Epidermal melanocyte (primary cell): Measurements from ENCODE around the gene ABI3BP.

ENCODE experiments used
- DNase-seq: peaks from one replicate; pipeline ENCODE4 v3.0.0; 2011; ENCODE audit warnings: low spot score; ENCODE audit not compliant: insufficient read length

ABI3BP gene

DNA sequence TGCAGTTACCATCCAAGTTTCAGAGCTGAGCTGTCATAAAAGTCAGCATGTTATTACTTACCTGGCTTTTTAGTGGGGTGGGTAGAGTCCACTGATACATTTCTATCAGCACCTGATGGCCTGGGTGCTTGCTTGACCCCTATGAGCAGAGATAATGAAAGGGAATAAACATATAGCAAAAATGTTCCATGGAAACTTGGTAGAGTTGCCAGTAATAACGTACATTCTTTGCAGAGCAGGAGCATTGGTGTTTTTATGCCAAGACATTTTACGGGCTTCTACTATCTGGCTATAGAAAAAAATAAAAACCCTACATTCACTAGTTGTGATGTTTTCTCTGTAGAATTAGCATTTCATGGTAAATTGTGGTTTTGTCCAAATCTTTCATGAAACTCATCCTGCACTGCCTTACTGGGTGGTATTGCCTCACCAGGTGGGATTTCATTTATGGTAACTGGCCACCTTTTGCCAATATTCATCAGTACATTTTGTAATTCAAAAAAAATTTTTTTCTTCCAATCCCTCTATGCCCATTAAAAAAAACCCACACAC, 213.1 kb downstream of the ABI3BP start:
- no peak for DNase-seq

DNA sequence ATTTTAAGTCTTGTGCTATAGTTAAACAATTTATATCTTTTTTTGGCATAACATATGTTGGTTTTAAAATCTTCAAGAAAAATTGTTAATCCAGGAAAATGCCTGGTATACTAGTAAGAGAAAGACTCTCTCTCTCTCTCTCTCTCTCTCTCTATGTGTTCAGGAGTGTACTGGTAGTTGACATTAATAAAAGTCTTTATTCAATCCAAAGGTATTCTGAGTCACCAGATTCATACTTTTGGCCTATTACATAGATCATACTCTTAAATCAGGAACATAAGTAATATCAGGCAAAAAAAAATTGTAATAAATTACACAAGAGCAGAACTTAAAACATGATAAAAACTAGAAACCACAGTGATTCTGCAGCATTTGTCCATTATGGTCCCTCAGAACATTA, 213.7 kb downstream of the ABI3BP start:
- no peak for DNase-seq

- DNase-seq, result no peak
Measured at GRCh38 chr3:100777271-100777670, 215.9 kb downstream of the ABI3BP start.

DNA sequence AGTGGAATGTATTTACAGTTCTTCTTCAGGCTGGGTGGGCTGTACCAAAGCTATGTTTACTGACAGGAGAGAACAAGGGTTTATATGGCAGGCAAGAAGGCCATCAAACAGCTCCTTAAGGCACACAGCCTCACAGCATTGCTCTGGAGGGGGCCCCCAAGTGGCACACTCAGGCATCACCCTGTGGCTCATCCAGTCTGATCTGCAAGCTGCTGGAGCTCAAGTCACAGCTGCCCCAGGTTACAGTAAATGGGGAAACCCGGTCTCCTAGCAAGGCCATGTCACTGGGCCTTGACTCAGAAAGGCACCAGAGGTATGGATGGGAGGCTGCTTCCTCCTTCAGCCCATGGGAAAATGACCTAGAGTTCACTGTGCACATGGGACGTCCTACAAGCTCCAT, 216.5 kb downstream of the ABI3BP start:
- no peak for DNase-seq

DNA sequence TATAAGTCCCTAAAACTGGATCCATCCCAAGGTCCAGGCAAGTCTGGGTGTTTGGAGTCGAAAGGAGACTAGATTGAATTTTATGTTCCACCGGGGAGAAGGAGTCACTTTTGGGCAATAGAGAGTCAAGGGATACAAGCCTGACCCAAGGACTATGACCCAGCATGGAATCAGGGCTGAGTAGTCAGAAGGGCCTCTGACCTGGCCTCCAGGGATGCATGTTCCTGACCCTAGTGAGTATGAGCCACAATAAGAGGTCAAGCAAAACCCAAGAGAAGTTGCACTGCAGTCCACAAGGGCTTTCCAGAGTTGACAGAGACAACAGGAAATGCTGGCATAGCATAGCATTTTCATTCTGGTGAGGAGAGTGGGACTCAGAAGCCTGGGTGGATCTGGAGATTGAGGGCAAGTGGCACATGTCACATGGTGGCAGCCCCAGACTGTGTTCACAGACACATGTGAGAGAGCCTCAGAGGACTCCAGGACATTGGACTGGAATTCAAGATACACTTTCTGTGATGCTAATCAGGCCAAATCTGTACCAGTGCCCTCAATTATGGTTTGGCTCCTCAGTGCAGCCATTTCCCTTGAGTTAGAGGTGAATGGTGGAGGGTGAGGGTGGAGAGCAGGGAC, 217.0 kb downstream of the ABI3BP start:
- DNase-seq, result no peak

DNA sequence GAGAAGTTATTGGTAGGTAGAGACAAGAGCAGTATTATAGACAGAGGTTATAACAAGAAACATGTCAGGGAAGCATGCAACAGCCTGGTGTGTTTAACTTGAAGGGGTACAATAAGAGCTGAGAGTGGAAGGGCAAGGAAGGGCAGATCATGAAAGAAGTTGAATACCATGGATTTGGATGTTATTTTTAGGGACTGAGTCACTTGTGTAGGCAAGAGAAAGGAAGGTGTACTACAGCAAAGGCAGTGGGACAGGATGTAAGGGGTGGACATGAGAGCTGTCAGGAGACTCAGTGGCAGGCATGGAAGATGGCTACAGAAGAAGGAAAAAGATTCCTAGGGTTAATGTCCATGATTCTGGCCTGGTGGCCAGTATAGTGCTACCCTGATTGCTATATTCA, 217.6 kb downstream of the ABI3BP start:
- DNase-seq, result no peak

DNA sequence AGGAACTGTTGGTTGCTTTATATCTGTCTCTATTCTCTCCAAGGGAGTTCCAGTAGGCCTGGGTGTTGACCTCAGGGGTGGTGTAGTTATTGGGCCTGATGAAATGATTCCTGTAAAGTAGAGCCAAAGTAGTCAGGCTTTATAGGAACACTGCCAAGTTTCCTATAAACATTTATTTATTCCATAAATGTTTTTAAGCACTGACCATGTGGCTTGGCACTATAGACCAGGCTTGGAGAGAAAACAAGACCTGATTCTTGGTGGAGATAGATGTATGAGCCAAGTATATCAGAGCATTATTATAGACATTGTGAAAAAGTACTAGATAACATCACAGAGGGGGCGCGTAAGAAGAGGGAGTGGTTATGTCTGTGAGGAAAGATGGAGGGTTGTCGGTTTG, 218.0 kb downstream of the ABI3BP start:
- no peak for DNase-seq

DNA sequence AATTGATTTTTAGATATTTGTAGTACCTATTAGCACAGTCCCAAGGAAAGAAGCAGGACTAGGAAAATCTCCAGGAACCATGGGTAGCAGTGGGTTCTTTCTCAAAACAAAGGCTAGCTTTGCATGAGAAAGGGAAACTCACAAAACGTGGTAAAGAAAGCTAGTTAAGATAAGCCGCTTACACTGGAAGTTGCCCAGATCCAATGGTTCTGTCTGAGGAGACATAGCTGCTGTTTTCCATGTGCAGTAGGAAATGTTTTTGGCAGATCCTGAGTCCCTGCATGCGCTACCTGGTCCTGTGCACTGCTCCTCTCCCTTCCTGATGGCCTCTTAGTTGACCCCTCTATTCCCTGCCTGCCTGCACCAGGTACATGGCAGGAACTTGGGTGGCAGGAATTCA, 223.5 kb downstream of the ABI3BP start:
- no peak for DNase-seq

GRCh38 chr3:100766069-100766468, 227.2 kb downstream of the ABI3BP start:
- no peak for DNase-seq

- no peak for DNase-seq
Measured at GRCh38 chr3:100765437-100765975, 227.7 kb downstream of the ABI3BP start.

DNA sequence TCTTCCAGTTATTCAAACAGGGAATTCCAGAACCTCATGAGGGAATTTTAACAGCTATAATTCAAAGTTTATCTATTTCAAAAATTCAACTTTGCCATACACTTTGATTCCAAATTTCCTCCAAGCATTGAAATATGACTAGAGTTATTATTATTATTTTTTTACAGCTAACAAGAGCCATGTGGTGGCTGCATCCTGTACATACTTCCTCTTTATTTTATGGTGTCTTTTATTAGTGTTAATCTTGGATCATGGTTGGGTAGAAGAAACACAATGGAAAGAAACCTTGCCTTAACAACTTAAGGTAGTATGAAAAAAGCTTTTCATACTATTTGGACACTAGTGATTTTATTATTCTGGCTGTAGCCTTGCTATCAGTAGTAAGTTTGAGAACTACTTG, 231.3 kb downstream of the ABI3BP start:
- no peak for DNase-seq

GRCh38 chr3:100761211-100761942, 231.8 kb downstream of the ABI3BP start:
- DNase-seq, result no peak

DNA sequence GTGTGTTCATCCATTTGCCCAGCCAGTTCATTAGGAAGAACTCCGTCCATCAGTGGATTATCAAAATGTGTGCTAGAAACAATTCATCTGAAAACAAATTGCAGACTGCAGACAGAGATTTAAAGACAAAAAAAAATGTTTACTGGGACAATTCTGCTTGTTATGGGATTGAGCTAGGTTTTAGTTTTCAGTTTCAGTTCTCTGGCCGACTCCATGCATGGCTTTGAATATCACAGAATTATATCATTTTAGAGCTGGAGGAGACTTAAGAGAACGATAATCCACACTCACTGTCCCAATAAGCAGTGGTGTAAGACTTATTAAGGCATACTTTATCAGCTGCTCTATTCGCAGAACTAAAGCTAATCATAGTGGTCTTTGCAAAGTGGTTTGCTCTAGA, 232.8 kb downstream of the ABI3BP start:
- no peak for DNase-seq

DNA sequence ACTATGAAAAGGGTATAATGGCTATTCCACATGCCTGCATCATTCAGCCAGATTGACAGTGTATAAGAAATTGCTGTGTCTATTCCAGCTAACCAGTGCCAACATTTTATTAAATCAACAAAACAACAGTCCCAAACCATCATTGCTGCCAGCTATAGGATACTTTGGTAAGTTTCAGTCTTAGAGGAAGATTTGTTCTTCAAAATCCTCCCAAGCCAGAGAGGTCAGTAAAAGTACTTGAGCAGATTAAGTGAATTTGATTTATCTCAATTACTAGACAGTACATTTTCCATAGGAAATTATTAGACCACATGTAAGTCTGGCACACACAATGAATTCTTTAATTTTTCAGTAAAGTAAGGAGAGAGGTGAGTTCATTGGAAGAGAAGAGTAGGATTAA, 233.3 kb downstream of the ABI3BP start:
- DNase-seq, result no peak

GRCh38 chr3:100759159-100759558, 234.1 kb downstream of the ABI3BP start:
- no peak for DNase-seq

DNA sequence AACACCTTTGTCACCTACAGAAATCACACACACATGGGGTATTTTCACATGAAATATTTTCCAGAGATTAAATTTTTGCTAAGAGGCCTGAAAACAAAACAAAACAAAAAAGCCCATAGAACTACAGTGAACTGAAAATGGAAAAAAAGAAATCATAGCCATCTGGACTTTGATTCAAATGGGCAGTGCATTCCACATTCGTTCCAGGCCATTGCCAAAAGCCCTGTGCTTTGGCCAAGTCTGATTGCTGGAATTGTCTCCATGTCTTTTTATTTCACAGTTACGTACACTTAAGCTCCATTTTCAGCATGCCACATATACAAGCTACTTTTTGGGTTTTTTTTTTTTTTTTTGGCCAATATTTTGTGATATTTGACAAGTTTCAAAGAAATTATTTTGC, 236.8 kb downstream of the ABI3BP start:
- DNase-seq, result no peak

GRCh38 chr3:100754563-100755334, 238.5 kb downstream of the ABI3BP start:
- no peak for DNase-seq

GRCh38 chr3:100753846-100754245, 239.4 kb downstream of the ABI3BP start:
- no peak for DNase-seq

GRCh38 chr3:100748967-100749366, 244.3 kb downstream of the ABI3BP start:
- DNase-seq, result no peak

DNA sequence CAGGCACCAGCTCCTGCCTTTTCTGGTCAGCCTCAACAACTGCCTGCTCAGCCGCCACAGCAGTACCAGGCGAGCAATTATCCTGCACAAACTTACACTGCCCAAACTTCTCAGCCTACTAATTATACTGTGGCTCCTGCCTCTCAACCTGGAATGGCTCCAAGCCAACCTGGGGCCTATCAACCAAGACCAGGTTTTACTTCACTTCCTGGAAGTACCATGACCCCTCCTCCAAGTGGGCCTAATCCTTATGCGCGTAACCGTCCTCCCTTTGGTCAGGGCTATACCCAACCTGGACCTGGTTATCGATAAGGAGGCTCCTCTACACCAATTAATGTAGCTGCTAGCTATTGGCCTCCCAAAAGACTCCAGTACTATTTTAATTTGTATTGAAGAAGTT, 245.0 kb downstream of the ABI3BP start:
- no peak for DNase-seq

DNA sequence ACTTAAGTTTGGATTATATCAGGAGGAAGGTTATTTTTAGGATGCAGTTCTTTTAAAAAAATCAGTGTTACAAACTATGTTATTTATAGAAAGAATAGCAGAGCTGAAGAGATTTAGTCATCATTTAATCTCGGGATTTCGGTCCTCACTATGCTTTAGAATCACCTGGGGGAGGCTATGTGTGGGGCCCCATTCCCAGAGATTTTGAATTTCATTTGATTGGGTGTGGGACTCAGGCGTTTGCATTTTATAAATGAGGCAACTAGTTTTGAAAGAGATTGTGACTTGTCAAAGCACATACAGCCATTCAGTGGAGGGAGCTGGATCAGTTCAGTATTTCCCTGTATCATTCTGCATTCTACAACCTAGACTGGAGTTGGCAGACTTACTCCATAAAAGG, 247.1 kb downstream of the ABI3BP start:
- no peak for DNase-seq

DNA sequence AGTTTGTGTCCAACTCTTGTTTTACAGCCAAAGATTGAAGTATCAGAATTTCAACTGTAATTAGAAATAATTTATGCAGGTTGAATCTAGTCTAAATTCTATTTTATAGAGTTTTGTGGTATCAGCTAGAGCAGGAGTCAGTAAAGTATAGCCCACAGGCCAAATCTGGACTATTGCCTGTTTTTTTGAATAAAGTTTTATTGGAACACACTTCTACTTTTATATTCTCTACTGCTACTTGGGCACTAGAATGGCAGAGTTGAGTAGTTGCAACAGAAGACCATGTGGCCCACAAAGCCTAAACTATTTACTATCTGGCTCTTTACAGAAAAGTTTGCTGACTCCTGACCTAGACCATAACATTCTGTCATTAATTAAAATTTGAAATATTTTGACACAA, 247.6 kb downstream of the ABI3BP start:
- no peak for DNase-seq
